Endothelial cell of umbilical vein (primary cell): ENCODE results near the gene PDS5B. TPM values are rescaled to one million over a fixed set of nuclear protein-coding genes. Genes with fewer than 3 reads are reported as not detected.

Experiments
- BruUV-seq: library from RNA; stranded (reverse); fragments of 400-500 nt; replicated peaks from 2 replicates; lab custom pipeline; 2021; lab: Mats Ljungman, UMichigan
- CTCF ChIA-PET: fragments of 300-600, 350-600 bp; sonication (Branson Sonifier 250); formaldehyde crosslinking; loops from one replicate; lab custom pipeline; 2021; ENCODE audit warnings: antibody characterized with exemption, inconsistent platforms; lab: Charles Lee
- POLR2A ChIA-PET: fragments of 300-600, 350-600 bp; sonication (Branson Sonifier 250); formaldehyde crosslinking; loops from one replicate; lab custom pipeline; 2021; ENCODE audit warnings: antibody characterized with exemption, inconsistent platforms; lab: Charles Lee
- DNase-seq: peaks from one replicate; pipeline ENCODE4 v3.0.0-alpha.2; 2011; ENCODE audit warnings: low read depth, low spot score
- FAIRE-seq: peaks from 2 replicates; lab custom pipeline; 2011; peaks lifted over from hg19 to GRCh38; lab: Jason Lieb, UNC
- H2AFZ ChIP-seq: 2 replicates; pipeline ENCODE4 v1.6.0; 2012; ENCODE audit warnings: low read depth, low read length, control low read depth, inconsistent platforms
- H3K27ac ChIP-seq: 2 replicates; pipeline ENCODE4 v1.5.1; 2011; ENCODE audit warnings: low read depth, mild to moderate bottlenecking, control low read depth, low read length, moderate library complexity; ENCODE audit not compliant: insufficient read depth
- H3K27me3 ChIP-seq, 2 experiments: 2 replicates each; pipeline versions ENCODE4 v1.6.0 to v1.6.1; 2011; ENCODE audit warnings: low read length in 2 of 2, mixed read lengths in 1 of 2; ENCODE audit not compliant: control insufficient read depth in 2 of 2, insufficient read depth in 2 of 2
- H3K36me3 ChIP-seq, 2 experiments: 2 replicates in 1 of 2; 3 replicates in 1 of 2; pipeline ENCODE4 v1.5.1; 2011; ENCODE audit warnings: low read length in 2 of 2, mild to moderate bottlenecking in 1 of 2, moderate library complexity in 1 of 2; ENCODE audit not compliant: control insufficient read depth in 2 of 2, insufficient read depth in 2 of 2; ENCODE audit errors: extremely low read depth in 1 of 2
- H3K4me1 ChIP-seq: 3 replicates; pipeline ENCODE4 v1.5.1; 2011; ENCODE audit warnings: mild to moderate bottlenecking, low read length; ENCODE audit not compliant: control insufficient read depth, insufficient read depth; ENCODE audit errors: extremely low read depth
- H3K4me2 ChIP-seq: 2 replicates; pipeline ENCODE4 v1.6.1; 2011; ENCODE audit warnings: low read length, control low read depth, mixed read lengths; ENCODE audit not compliant: insufficient read depth
- H3K4me3 ChIP-seq, 3 experiments: fragments of 200-600 bp in 1 of 3; sonication (generic), shearing (Covaris generic) in 1 of 3; replicated peaks in 1 of 3; 2 replicates each; pipeline ENCODE4 v1.5.1; 2011 to 2016; ENCODE audit warnings: control low read depth in 3 of 3, low read length in 3 of 3, mild to moderate bottlenecking in 2 of 3, inconsistent platforms in 1 of 3, low read depth in 1 of 3, moderate library complexity in 1 of 3; ENCODE audit not compliant: insufficient read depth in 1 of 3
- H3K79me2 ChIP-seq: 2 replicates; pipeline ENCODE4 v1.6.0; 2012; ENCODE audit warnings: low read length, inconsistent platforms; ENCODE audit not compliant: control insufficient read depth, insufficient read depth
- H3K9ac ChIP-seq: replicated peaks from 2 replicates; pipeline ENCODE3; 2011; ENCODE audit warnings: low read length, control low read depth; ENCODE audit not compliant: insufficient read depth; ENCODE audit errors: extremely low read depth
- H3K9me1 ChIP-seq: replicated peaks from 3 replicates; pipeline ENCODE4 v1.6.0; 2011; ENCODE audit warnings: mild to moderate bottlenecking, low read length; ENCODE audit not compliant: control insufficient read depth, insufficient read depth; ENCODE audit errors: extremely low read depth
- H3K9me3 ChIP-seq: replicated peaks from 2 replicates; pipeline ENCODE4 v1.5.1; 2012; ENCODE audit warnings: low read length, inconsistent platforms; ENCODE audit not compliant: control insufficient read depth, insufficient read depth
- H4K20me1 ChIP-seq: replicated peaks from 2 replicates; pipeline ENCODE3; 2011; ENCODE audit warnings: mild to moderate bottlenecking, low read length; ENCODE audit not compliant: control insufficient read depth, insufficient read depth; ENCODE audit errors: extremely low read depth
- EZH2 ChIP-seq: IDR thresholded peaks from 2 replicates; pipeline ENCODE4 v1.6.1; 2012; ENCODE audit warnings: borderline replicate concordance, low read depth, mild to moderate bottlenecking, moderate library complexity, low read length, inconsistent platforms; ENCODE audit not compliant: severe bottlenecking
- FOS ChIP-seq: IDR thresholded peaks from 2 replicates; pipeline ENCODE4 v1.6.1; 2011; ENCODE audit warnings: mild to moderate bottlenecking, low read length, moderate library complexity, borderline replicate concordance; ENCODE audit not compliant: insufficient read depth
- GATA2 ChIP-seq: IDR thresholded peaks from 2 replicates; pipeline ENCODE4 v1.7.0; 2011; ENCODE audit warnings: low read depth, mild to moderate bottlenecking, moderate library complexity, mixed read lengths, low read length; ENCODE audit not compliant: insufficient read length, insufficient read depth
- JUN ChIP-seq: IDR thresholded peaks from 2 replicates; pipeline ENCODE4 v1.6.1; 2011; ENCODE audit warnings: borderline replicate concordance, low read depth; ENCODE audit not compliant: insufficient read length, insufficient read depth
- MYC ChIP-seq: IDR thresholded peaks from one replicate; pipeline ENCODE4 v1.6.1; 2011; ENCODE audit warnings: mild to moderate bottlenecking, low read depth, low read length
- POLR2A ChIP-seq: IDR thresholded peaks from 2 replicates; pipeline ENCODE4 v1.6.1; 2012; ENCODE audit warnings: low read depth, mild to moderate bottlenecking, control low read depth, low read length
- POLR2AphosphoS5 ChIP-seq: IDR thresholded peaks from 2 replicates; pipeline ENCODE4 v1.6.1; 2012; ENCODE audit warnings: low read depth, mild to moderate bottlenecking, control low read depth, low read length, moderate library complexity; ENCODE audit not compliant: insufficient read depth
- dilution Hi-C: fragments of 300-500 bp; cut with MboI; formaldehyde crosslinking; loops from one replicate; pipeline ENCODE4 v1.15.0; 2019; ENCODE audit warnings: low sequenced_read_pairs; ENCODE audit not compliant: extremely low pct_ligation_motif_present
- intact Hi-C: fragments of 100-400 bp; cut with micrococcal nuclease; formaldehyde crosslinking; loops from one replicate; pipeline ENCODE4 v1.10.0; 2022
- polyA plus RNA-seq, 4 experiments: library from polyadenylated mRNA; depleted of rRNA in 3 of 4; stranded (reverse) in 3 of 4; unstranded in 1 of 4; fragments of >200 nt; gene quantifications; 2 replicates each; pipeline versions ENCODE4 v1.2.1 to v1.2.3, GENCODE V29; 2011 to 2012; ENCODE audit warnings: missing spikeins in 1 of 4
- total RNA-seq: library from RNA; stranded (reverse); gene quantifications from 2 replicates; pipeline ENCODE4 v1.2.3, GENCODE V29; 2021
- TF ChIP-seq, protein P1 (sequence below), 2 donors: IDR thresholded peaks; 1 replicate in 1 of 2; 2 replicates in 1 of 2; pipeline ENCODE4 v1.5.1; 2011; ENCODE audit warnings: low read length in 2 of 2, mild to moderate bottlenecking in 2 of 2, moderate library complexity in 2 of 2, control low read depth in 1 of 2, inconsistent platforms in 1 of 2, low read depth in 1 of 2; ENCODE audit not compliant: insufficient read depth in 1 of 2; ENCODE audit errors: extremely low read depth in 1 of 2
- TF ChIP-seq, protein P2 (sequence below): IDR thresholded peaks from 2 replicates; pipeline ENCODE4 v1.6.1; 2011; ENCODE audit not compliant: insufficient read depth, insufficient read length

The PDS5B gene
- total and polyA plus RNA-seq, 2 donors (not counting 3 experiments of a cell fraction or from before 2014, with no cell fraction given): 3.9 to 40.3 TPM

DNA sequence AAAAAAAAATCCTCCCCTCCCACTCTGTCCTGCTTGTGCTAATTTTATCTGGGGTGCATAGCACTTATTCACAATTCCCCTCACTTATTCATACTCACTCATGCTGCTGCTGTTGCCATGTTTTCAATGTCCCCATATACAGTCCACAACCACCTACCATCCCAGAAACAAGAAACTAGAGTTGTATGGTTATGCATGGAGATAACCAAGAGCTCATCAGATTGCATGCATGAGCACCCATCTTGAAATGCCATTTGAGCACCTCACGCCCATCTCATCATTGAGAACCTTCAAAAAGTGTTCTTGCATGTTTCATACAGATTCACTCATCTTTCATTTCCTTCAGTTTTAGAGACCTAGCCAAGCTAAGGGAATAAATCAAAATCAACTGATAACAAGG, 32.5 kb upstream of the PDS5B start:
- TF ChIP-seq POLR2A (no peak), FOS (no peak), EZH2 (no peak), MYC (no peak)
- Histone ChIP-seq H2AFZ (no peak overlapping the region), H3K4me3 (no peak overlapping the region), H3K27me3 (peaks cover 0 to 3% of the 10 kb centered on the region in 2 experiments), H3K79me2 (no peaks in the 10 kb centered on the region), H3K27ac (no peak overlapping the region), H3K4me1 (no peaks in the 10 kb centered on the region), H3K36me3 (no peaks in the 10 kb centered on the region), H3K9ac (no peak overlapping the region), H3K4me2 (no peak overlapping the region), H3K9me1 (no peaks in the 10 kb centered on the region), H4K20me1 (no peaks in the 10 kb centered on the region), H3K9me3 (no peaks in the 10 kb centered on the region)
- DNase-seq: no peak
- dilution Hi-C loops: no loop called here
- BruUV-seq: no TSS peak
- CTCF ChIA-PET: interaction anchor here (1.0 to 2.7 kb wide), 3 partner anchors 9 to 644 kb away, joined by 3 to 7 read pairs (median 5); no protein-coding TSS in a partner anchor
- POLR2A ChIA-PET: no interaction called here
- FAIRE-seq: no peak
- intact Hi-C loops: no loop called here

DNA sequence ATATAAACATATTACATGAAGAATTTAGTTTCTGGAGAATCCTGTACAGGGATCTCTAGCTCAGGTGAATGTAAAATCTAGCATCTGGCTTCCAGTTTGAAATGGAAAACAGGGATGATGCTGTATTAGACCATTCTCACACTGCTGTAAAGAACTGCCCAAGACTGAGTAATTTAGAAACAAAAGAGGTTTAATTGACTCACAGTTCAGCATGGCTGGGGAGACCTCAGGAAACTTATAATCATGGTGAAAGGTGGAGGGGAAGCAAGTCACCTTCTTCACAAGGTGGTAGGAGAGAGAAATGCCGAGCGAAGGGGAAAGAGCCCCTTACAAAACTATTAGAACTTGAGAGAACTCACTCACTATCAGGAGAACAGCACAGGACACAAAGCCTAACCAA, 30.6 kb upstream of the PDS5B start:
- CTCF ChIA-PET: interaction anchor here (2.7 kb wide), 1 partner anchor 646 kb away, joined by 7 read pairs; no protein-coding TSS in a partner anchor

More for the DNA sequence above, 30.6 kb upstream of the PDS5B start:
- Histone ChIP-seq H3K27ac (no peak overlapping the region), H3K9ac (no peak overlapping the region), H3K27me3 (peaks cover 0 to 2% of the 10 kb centered on the region in 2 experiments), H3K9me3 (no peaks in the 10 kb centered on the region), H2AFZ (no peak overlapping the region), H3K9me1 (no peaks in the 10 kb centered on the region), H3K4me3 (no peak overlapping the region), H3K4me1 (no peaks in the 10 kb centered on the region), H4K20me1 (no peaks in the 10 kb centered on the region), H3K4me2 (no peak overlapping the region), H3K79me2 (no peaks in the 10 kb centered on the region), H3K36me3 (no peaks in the 10 kb centered on the region)
- intact Hi-C loops (no loop called here), dilution Hi-C loops (no loop called here)
- TF ChIP-seq POLR2AphosphoS5: no peak
- no peak for TF ChIP-seq GATA2
- no peak for TF ChIP-seq EZH2
- TF ChIP-seq FOS: no peak
- TF ChIP-seq JUN: no peak
- TF ChIP-seq, protein P1, sequence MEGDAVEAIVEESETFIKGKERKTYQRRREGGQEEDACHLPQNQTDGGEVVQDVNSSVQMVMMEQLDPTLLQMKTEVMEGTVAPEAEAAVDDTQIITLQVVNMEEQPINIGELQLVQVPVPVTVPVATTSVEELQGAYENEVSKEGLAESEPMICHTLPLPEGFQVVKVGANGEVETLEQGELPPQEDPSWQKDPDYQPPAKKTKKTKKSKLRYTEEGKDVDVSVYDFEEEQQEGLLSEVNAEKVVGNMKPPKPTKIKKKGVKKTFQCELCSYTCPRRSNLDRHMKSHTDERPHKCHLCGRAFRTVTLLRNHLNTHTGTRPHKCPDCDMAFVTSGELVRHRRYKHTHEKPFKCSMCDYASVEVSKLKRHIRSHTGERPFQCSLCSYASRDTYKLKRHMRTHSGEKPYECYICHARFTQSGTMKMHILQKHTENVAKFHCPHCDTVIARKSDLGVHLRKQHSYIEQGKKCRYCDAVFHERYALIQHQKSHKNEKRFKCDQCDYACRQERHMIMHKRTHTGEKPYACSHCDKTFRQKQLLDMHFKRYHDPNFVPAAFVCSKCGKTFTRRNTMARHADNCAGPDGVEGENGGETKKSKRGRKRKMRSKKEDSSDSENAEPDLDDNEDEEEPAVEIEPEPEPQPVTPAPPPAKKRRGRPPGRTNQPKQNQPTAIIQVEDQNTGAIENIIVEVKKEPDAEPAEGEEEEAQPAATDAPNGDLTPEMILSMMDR (IDR thresholded peaks at IDR 0.05; ENCODE audit: extremely low read depth in 1 of 2, insufficient read depth in 1 of 2, low read depth in 1 of 2, low read length in 2 of 2): no peak
- TF ChIP-seq POLR2A: no peak
- TF ChIP-seq, protein P2, sequence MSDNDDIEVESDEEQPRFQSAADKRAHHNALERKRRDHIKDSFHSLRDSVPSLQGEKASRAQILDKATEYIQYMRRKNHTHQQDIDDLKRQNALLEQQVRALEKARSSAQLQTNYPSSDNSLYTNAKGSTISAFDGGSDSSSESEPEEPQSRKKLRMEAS: no peak
- TF ChIP-seq MYC: no peak
- POLR2A ChIA-PET: no interaction called here
- DNase-seq (no peak), FAIRE-seq (no peak)
- BruUV-seq: no TSS peak
